NB4 (cell line): ENCODE results near the gene CTNNA3.
"Not testable (repeated sequence)": the region's sequence is repeated elsewhere in the genome, so short reads cannot be mapped to it uniquely, and the experiment has no call there.

ENCODE experiments used
- DNase-seq: peaks from one replicate; pipeline ENCODE4 v3.0.0; 2010; ENCODE audit warnings: low read depth
- H3K4me3 ChIP-seq: one replicate; pipeline ENCODE4 v1.5.1; 2011; ENCODE audit warnings: mild to moderate bottlenecking, low read depth, low read length, moderate library complexity
- MYC ChIP-seq: IDR thresholded peaks from 2 replicates; pipeline ENCODE4 v1.6.1; 2011; ENCODE audit warnings: low read depth, low read length
- POLR2A ChIP-seq: IDR thresholded peaks from 2 replicates; pipeline ENCODE4 v1.6.1; 2011; ENCODE audit warnings: mild to moderate bottlenecking; ENCODE audit not compliant: insufficient read length; ENCODE audit errors: extremely low read depth
- TF ChIP-seq, protein P1 (sequence below): IDR thresholded peaks from one replicate; pipeline ENCODE4 v1.5.1; 2012; ENCODE audit warnings: low read depth, low read length
- TF ChIP-seq, protein P2 (sequence below): IDR thresholded peaks from 2 replicates; pipeline ENCODE4 v1.6.1; 2011; ENCODE audit warnings: low read depth, low read length

The CTNNA3 gene

DNA sequence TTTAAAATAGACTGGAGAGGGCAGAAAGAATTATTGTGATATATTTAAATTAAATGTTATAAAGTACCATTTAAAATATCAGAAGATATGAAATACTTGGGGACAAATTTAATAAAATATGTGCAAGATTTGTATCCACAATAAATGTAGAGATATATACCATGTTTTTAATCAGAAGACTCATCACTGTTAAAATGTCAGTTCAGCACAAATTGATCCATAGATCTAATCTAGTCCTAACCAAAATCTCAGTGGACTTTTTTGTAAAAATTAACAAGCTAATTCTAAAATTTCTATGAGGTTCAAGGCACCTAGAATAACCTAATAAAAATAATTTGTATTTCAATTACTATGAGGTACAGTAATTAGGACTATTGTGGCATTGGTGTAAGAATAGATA is 96.4 kb downstream of the CTNNA3 start:
- no peak for DNase-seq
- no peak overlapping the region for H3K4me3 ChIP-seq
- TF ChIP-seq, protein P1, sequence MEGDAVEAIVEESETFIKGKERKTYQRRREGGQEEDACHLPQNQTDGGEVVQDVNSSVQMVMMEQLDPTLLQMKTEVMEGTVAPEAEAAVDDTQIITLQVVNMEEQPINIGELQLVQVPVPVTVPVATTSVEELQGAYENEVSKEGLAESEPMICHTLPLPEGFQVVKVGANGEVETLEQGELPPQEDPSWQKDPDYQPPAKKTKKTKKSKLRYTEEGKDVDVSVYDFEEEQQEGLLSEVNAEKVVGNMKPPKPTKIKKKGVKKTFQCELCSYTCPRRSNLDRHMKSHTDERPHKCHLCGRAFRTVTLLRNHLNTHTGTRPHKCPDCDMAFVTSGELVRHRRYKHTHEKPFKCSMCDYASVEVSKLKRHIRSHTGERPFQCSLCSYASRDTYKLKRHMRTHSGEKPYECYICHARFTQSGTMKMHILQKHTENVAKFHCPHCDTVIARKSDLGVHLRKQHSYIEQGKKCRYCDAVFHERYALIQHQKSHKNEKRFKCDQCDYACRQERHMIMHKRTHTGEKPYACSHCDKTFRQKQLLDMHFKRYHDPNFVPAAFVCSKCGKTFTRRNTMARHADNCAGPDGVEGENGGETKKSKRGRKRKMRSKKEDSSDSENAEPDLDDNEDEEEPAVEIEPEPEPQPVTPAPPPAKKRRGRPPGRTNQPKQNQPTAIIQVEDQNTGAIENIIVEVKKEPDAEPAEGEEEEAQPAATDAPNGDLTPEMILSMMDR: no peak
- TF ChIP-seq, protein P2, sequence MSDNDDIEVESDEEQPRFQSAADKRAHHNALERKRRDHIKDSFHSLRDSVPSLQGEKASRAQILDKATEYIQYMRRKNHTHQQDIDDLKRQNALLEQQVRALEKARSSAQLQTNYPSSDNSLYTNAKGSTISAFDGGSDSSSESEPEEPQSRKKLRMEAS: no peak
- no peak for TF ChIP-seq POLR2A
- no peak for TF ChIP-seq MYC

DNA sequence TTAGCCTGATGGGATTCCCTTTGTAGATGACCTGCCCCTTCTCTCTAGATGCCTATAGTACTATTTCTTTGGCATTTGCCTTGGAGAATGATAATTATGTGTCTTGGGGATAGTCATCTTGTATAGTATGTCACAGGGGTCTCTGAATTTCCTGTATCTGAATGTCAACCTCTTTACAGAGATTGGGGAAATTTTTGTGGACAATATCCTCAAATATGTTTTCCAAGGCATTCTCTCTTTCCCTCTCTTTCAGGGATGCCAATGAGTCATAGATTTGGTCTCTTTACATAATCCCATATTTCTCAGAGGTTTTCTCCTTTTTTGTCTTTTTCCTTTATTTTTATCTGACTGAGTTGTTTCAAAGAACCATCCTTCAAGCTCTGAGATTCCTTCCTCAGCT is 99.4 kb downstream of the CTNNA3 start:
- TF ChIP-seq, protein P1: no peak
- TF ChIP-seq, protein P2: no peak
- no peak for TF ChIP-seq POLR2A
- no peak for TF ChIP-seq MYC
- H3K4me3 ChIP-seq: no peak overlapping the region
- no peak for DNase-seq

DNA sequence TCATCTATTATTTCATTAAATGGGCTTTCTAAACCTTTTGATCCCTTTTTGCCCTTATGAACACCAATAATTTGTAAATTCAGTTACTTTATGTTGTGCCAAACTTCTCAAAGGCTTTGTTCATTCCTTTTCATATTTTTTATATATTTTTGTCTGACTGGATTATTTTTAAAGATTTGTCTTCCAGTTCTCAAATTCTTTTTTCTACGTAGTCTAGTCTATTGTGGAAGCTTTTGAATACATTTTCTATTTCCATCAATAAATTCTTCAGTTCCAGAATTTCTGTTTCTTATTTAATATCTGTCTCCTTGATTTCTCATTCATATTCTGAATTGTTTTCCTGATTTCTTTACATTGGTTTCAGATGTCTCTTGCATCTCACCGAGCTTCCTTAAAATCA is 108.2 kb downstream of the CTNNA3 start:
- no peak overlapping the region for H3K4me3 ChIP-seq
- no peak for DNase-seq
- TF ChIP-seq, protein P2: no peak
- TF ChIP-seq POLR2A: no peak
- no peak for TF ChIP-seq MYC
- TF ChIP-seq, protein P1: no peak

DNA sequence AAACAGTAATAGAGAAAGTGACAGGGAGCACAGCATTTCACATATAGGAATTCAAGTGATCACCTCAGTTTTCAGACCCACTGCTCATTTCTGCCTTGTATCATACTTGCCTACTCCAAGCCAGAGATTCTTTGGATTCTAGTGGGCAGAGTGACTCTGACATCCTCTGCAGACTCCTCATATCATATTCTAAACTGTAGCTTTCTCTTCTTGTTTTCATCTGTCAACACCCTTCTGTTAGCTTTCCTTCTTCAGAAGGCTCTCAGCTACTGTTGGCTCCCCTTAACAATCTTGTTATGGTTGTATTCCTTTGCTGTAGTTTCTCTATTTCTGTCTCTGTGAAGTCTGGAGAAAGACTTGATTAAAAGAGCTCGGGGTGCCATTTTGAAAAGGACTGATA is 120.5 kb downstream of the CTNNA3 start:
- no peak for DNase-seq
- H3K4me3 ChIP-seq: no peak overlapping the region
- TF ChIP-seq, protein P1: no peak
- TF ChIP-seq MYC (no peak), POLR2A (no peak)
- TF ChIP-seq, protein P2: no peak

DNA sequence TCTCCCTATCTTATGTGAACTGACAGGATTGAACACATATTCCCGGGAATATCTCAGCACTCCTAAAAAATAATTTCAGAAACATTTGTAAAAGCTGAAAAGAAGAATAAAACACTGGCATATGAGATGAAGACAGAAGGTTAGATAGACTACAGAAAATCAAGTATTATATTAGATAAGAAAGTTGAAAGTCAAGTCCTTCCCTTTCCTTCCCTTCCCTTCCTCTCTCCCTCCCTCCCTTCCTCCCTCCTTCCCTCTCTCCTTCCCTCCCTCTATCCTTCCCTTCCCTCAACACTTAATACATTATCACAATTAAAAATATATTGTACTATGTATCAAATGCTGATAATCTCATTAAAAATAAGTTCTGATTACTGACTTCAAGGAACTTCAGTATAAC is 122.5 kb downstream of the CTNNA3 start:
- no peak for DNase-seq
- H3K4me3 ChIP-seq: no peak overlapping the region
- TF ChIP-seq, protein P2: no peak
- TF ChIP-seq POLR2A (no peak), MYC (no peak)
- TF ChIP-seq, protein P1: no peak

DNA sequence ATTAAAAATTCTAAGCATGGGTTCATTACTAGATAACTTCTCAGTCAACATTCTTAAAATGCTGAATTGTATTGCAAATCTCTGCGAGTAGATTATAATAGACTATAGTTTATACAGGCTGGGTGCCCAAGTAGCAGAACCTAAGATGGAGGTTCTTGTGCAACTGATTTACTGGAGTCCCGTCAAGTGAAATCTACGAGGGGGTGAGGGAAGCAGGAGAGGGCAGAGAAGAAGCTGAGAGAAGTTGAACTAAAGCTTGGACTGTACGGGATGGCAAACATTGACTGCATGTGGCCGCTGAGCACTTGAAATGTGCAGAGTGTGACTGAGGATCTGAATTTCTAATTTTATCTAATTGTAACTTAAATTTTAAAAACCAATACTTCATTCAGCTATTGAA is 124.5 kb downstream of the CTNNA3 start:
- no peak overlapping the region for H3K4me3 ChIP-seq
- no peak for TF ChIP-seq POLR2A
- no peak for TF ChIP-seq MYC
- TF ChIP-seq, protein P1: no peak
- TF ChIP-seq, protein P2: no peak
- DNase-seq: no peak

DNA sequence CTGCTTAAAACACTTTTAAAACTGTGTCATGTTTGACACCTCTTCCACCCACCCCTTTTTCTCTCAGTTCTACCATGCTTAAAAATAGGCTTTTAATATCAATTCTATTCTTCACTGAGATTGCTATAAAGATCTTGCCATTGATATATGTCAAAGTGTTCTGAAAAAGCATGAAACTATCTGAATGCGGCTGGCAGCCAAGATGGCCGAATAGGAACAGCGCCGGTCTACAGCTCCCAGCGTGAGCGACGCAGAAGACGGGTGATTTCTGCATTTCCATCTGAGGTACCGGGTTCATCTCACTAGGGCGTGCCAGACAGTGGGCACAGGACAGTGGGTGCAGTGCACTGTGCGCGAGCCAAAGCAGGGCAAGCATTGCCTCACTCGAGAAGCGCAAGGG is 137.7 kb downstream of the CTNNA3 start:
- H3K4me3 ChIP-seq, DNase-seq: not testable (repeated sequence)
